SH-SY5Y (cell line): ENCODE results near the gene C1QTNF12.

ENCODE experiments used
- GATA2 ChIP-seq: IDR thresholded peaks from 2 replicates; pipeline ENCODE4 v1.6.1; 2011; ENCODE audit warnings: mild to moderate bottlenecking, low read depth, low read length
- GATA3 ChIP-seq: IDR thresholded peaks from 2 replicates; pipeline ENCODE4 v1.6.1; 2011; ENCODE audit warnings: low read depth, mild to moderate bottlenecking, low read length, moderate library complexity

- TF ChIP-seq GATA2 (no peak), GATA3 (no peak)
These were observed 31.3 kb downstream of the C1QTNF12 start for GRCh38 chr1:1215080-1215676.
